Measurements from ENCODE around the gene PPP1CB. TPM values are rescaled to one million over a fixed set of nuclear protein-coding genes. Genes with fewer than 3 reads are reported as not detected.

PPP1CB gene
- total RNA-seq, 2 experiments from 2014 or later = 290 to 304 TPM

DNA sequence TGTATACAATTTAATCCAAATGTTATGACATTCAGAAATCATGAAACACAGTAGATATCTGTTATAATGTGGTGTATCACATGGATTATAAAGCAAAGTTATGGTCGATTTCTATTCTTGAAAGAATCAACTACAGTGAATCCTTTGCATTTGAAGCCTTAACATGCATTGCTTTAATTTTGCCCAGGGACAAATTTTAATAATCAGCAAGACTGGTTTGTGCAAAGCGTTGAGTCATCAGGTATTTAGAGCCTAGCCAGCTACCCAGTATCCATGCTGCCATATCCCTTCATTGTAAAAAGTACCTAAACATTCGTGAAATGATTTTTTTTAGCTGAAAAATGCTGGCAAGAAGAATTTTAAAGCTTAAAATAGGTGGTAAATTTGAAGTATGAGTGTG, 50.1 kb downstream of the PPP1CB start:
- no peaks in the 10 kb centered on the region for H3K27me3 ChIP-seq (ENCODE audit: control insufficient read depth in 1 of 2, insufficient read depth in 2 of 2, low read length in 2 of 2)
- H3K36me3 ChIP-seq (ENCODE audit: insufficient read depth, low read length) = peaks cover 54% of the 10 kb centered on the region
- H3K4me3 ChIP-seq (ENCODE audit: low read length) = no peak overlapping the region
- intact Hi-C loops (cut with DNase I, micrococcal nuclease) = no loop called here
- ChIA-PET CTCF (interaction anchor here (1.3 to 2.4 kb wide), 2 partner anchors 208 to 235 kb away, joined by 4 to 13 read pairs; no protein-coding TSS in a partner anchor), POLR2A (interaction anchor here (1.3 kb wide), 1 partner anchor 69 kb away, joined by 3 read pairs; the partner anchor contains the start of gene TRMT61B)
- no peak overlapping the region for H3K27ac ChIP-seq (ENCODE audit: low read depth in 1 of 2, low read length in 2 of 2)
- no peak overlapping the region for H3K27ac Mint-ChIP-seq
- H3K9me3 Mint-ChIP-seq = peaks cover 4% of the 10 kb centered on the region
- no peak for TF ChIP-seq CTCF (IDR thresholded peaks at IDR 0.05)
- H3K4me3 Mint-ChIP-seq = no peak overlapping the region
- peaks cover 85% of the 10 kb centered on the region for H3K36me3 Mint-ChIP-seq (ENCODE audit: low read depth)
- H3K4me1 ChIP-seq (ENCODE audit: insufficient read depth, low read length) = no peaks in the 10 kb centered on the region
- no peaks in the 10 kb centered on the region for H3K9me3 ChIP-seq (ENCODE audit: control insufficient read depth in 1 of 2, insufficient read depth in 1 of 2, low read length in 2 of 2)
- peaks cover 12% of the 10 kb centered on the region for H3K4me1 Mint-ChIP-seq (ENCODE audit: low read depth)
- ATAC-seq (ENCODE audit: poor library complexity) (no peak), DNase-seq (no peak)
- no peaks in the 10 kb centered on the region for H3K27me3 Mint-ChIP-seq

- no peak for DNase-seq
- Mint-ChIP-seq H3K36me3 (ENCODE audit: low read depth) (peaks cover 72% of the 10 kb centered on the region), H3K9me3 (peaks cover 2% of the 10 kb centered on the region), H3K27ac (peak overlapping the region; percentile 57), H3K27me3 (no peaks in the 10 kb centered on the region), H3K4me3 (no peak overlapping the region), H3K4me1 (ENCODE audit: low read depth) (peaks cover 4% of the 10 kb centered on the region)
- POLR2A ChIA-PET = interaction anchor here (0.5 to 1.3 kb wide), 2 partner anchors 67 to 164 kb away, joined by 3 read pairs; partner anchors contain the start of gene TRMT61B
- ATAC-seq (ENCODE audit: poor library complexity) = no peak
- Histone ChIP-seq H3K9me3 (ENCODE audit: control insufficient read depth in 1 of 2, insufficient read depth in 1 of 2, low read length in 2 of 2) (no peaks in the 10 kb centered on the region), H3K36me3 (ENCODE audit: insufficient read depth, low read length) (peaks cover 42% of the 10 kb centered on the region), H3K4me3 (ENCODE audit: low read length) (no peak overlapping the region), H3K4me1 (ENCODE audit: insufficient read depth, low read length) (no peaks in the 10 kb centered on the region), H3K27me3 (ENCODE audit: control insufficient read depth in 1 of 2, insufficient read depth in 2 of 2, low read length in 2 of 2) (no peaks in the 10 kb centered on the region), H3K27ac (ENCODE audit: low read depth in 1 of 2, low read length in 2 of 2) (no peak overlapping the region)
- no peak for TF ChIP-seq CTCF (IDR thresholded peaks at IDR 0.05)
- intact Hi-C loops (cut with DNase I, micrococcal nuclease) = no loop called here
- CTCF ChIA-PET = interaction anchor here (1.3 kb wide), 1 partner anchor 209 kb away, joined by 4 read pairs; no protein-coding TSS in a partner anchor
These were observed 51.4 kb downstream of the PPP1CB start for GRCh38 chr2:28802975-28803429.

GRCh38 chr2:28809927-28810326, 58.3 kb downstream of the PPP1CB start:
- Mint-ChIP-seq H3K4me1 (ENCODE audit: low read depth) (peaks cover 22% of the 10 kb centered on the region), H3K27me3 (no peaks in the 10 kb centered on the region), H3K9me3 (peaks cover 2% of the 10 kb centered on the region), H3K27ac (peak overlapping the region; percentile 74), H3K4me3 (peak overlapping the region; percentile 93), H3K36me3 (ENCODE audit: low read depth) (peaks cover 11% of the 10 kb centered on the region)
- Histone ChIP-seq H3K9me3 (ENCODE audit: control insufficient read depth in 1 of 2, insufficient read depth in 1 of 2, low read length in 2 of 2) (no peaks in the 10 kb centered on the region), H3K36me3 (ENCODE audit: insufficient read depth, low read length) (no peaks in the 10 kb centered on the region), H3K27ac (ENCODE audit: low read depth in 1 of 2, low read length in 2 of 2) (no peak overlapping the region), H3K4me3 (ENCODE audit: low read length) (peak overlapping the region; percentile 66), H3K4me1 (ENCODE audit: insufficient read depth, low read length) (peaks cover 16% of the 10 kb centered on the region), H3K27me3 (ENCODE audit: control insufficient read depth in 1 of 2, insufficient read depth in 2 of 2, low read length in 2 of 2) (no peaks in the 10 kb centered on the region)
- ChIA-PET CTCF (interaction anchor here (2.3 kb wide), 1 partner anchor 243 kb away, joined by 7 read pairs; no protein-coding TSS in a partner anchor), POLR2A (interaction anchor here (1.2 to 1.7 kb wide), 2 partner anchors 58 to 60 kb away, joined by 5 to 7 read pairs; partner anchors contain the start of genes PPP1CB and TRMT61B)
- peak in 1 of 14 experiments; percentile 46 for DNase-seq
- no peak for ATAC-seq (ENCODE audit: poor library complexity)
- intact Hi-C loops (cut with DNase I, micrococcal nuclease) = loop anchor here in 1 of 2 experiments (5.0 to 10.0 kb wide), 4 partner anchors 82 to 1148 kb away; partner anchors contain the start of genes SLC4A1AP, SUPT7L and WDR43
- no peak for TF ChIP-seq CTCF (IDR thresholded peaks at IDR 0.05)

Measured in CD4-positive, alpha-beta T cell (primary cell).